Activated naive CD4-positive, alpha-beta T cell treated with anti-CD3 and anti-CD28 coated beads, Interleukin-2, amount 50 U/mL, for 24 hours (primary cell): Measurements from ENCODE around the gene PARP11.

ENCODE experiments used
- H3K27ac Mint-ChIP-seq: one replicate; pipeline ENCODE4 v1.8.0; 2021; ENCODE audit warnings: mild to moderate bottlenecking, mixed read lengths
- H3K27me3 Mint-ChIP-seq: one replicate; pipeline ENCODE4 v1.8.0; 2021; ENCODE audit warnings: mixed read lengths
- H3K36me3 Mint-ChIP-seq: one replicate; pipeline ENCODE4 v1.8.0; 2021; ENCODE audit warnings: mixed read lengths
- H3K4me1 Mint-ChIP-seq: one replicate; pipeline ENCODE4 v1.8.0; 2021; ENCODE audit warnings: mixed read lengths
- H3K4me3 Mint-ChIP-seq: one replicate; pipeline ENCODE4 v1.8.0; 2021; ENCODE audit warnings: mild to moderate bottlenecking, mixed read lengths
- H3K9me3 Mint-ChIP-seq: one replicate; pipeline ENCODE4 v1.8.0; 2021; ENCODE audit warnings: mixed read lengths

The PARP11 gene, protein sequence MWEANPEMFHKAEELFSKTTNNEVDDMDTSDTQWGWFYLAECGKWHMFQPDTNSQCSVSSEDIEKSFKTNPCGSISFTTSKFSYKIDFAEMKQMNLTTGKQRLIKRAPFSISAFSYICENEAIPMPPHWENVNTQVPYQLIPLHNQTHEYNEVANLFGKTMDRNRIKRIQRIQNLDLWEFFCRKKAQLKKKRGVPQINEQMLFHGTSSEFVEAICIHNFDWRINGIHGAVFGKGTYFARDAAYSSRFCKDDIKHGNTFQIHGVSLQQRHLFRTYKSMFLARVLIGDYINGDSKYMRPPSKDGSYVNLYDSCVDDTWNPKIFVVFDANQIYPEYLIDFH

DNA sequence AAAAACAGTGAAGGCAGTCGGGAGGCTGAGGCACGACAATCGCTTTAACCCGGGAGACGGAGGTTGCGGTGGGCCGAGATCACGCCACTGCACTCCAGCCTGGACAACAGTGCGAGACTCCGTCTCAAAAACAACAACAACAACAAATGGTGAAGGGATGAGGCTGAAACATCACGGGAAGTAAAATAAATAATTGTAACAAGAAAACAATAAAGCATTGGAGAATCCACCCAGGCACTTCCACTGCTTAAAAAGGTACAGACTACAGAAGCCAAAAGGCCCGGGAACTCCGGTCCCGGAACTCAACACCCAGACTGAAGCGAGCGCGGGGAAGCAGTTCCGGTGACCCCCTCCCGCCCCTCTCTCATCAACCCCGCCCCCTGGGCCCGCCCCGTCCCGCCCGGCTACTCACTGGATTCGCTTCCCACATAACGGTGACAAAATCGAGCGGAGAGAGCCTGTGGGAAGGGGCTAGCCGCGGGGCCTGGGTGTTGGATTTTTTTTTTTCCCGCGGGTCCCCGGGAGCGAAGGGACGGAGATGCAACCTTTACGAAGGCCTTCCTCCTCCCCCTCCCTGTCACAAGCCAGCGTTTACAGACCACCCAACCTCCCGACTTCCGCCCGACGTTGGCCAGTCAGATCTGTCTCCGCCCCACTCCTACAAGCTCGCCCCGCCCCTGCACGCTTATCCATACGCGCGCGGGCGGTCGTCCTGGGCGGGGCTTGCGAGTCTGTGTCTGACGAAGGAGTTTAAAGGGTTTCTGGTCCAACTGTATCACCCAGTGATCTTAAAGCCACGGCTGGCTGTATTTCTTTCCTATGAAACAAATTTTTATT, at the start of gene PARP11:
Gene PARP11, minus strand, starts transcription at position 600 of the 837 bp plus-strand sequence. Its CDS starts 170 bp downstream, at position 430.
- Mint-ChIP-seq H3K36me3 (peaks cover 10% of the 10 kb centered on the region), H3K9me3 (peaks cover 11% of the 10 kb centered on the region), H3K4me3 (peak within 1 kb of the TSS; percentile 99), H3K4me1 (peaks cover 48% of the 10 kb centered on the region), H3K27me3 (no peaks in the 10 kb centered on the region), H3K27ac (peak within 1 kb of the TSS; percentile 100)

DNA sequence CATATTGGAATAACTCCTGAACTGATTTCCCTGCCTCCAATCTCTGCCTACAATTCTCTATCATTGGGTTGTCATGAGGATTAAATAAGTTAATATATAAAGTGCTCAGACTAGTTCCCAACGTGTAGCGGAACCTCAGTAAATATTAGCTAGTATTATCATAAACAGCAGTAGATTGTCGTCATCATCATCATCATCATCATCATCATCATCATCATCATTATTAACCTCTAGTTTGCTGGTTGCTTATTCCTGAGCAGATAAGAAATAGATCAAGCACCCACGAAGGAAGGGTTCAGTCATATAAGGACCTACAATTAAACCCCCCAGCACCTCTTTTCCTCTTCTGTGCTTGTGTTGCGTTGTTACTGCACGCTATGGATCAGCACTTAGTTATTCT, 48.8 kb upstream of the PARP11 start:
- Mint-ChIP-seq H3K4me1 (peaks cover 37% of the 10 kb centered on the region), H3K36me3 (peaks cover 2% of the 10 kb centered on the region), H3K27ac (peak overlapping the region; percentile 24), H3K9me3 (no peaks in the 10 kb centered on the region), H3K4me3 (no peak overlapping the region), H3K27me3 (no peaks in the 10 kb centered on the region)

DNA sequence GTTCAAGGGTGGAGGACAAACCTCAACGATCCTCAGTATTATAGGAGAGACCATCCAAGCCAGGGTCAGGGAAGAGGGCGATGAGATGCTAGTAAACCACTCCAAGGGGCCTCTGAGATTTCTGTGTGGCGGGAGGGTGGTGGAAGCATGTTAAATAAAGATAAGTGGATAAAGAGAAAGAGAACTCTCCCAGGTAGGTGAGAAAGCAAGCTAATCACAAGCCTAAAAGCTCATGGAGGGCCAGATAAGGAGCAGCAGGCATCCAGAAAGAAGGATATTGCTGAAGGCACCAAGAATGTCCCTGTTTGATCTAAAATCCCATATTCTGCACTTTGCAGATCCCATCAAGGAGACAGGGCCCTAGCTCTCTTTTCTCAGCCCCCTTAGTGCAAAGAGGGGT, 48.3 kb upstream of the PARP11 start:
- no peak overlapping the region for H3K27ac Mint-ChIP-seq
- no peaks in the 10 kb centered on the region for H3K9me3 Mint-ChIP-seq
- H3K4me1 Mint-ChIP-seq: peaks cover 39% of the 10 kb centered on the region

DNA sequence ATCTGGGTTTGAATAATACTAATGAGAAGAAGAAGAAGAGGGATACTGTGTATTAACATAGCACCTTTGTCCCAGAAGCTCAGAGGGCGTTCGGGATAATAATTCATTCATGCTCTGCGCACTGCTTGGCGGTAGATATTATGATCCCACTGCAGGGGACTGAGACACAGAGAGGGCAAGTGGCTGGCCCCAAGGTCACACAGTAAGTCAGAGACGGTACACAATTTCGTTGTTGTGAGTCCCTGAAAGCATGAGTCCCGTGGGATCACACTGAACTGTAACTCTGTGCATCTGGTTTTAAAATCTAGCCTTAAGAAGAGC, 47.9 kb upstream of the PARP11 start:
- no peaks in the 10 kb centered on the region for H3K27me3 Mint-ChIP-seq
- H3K4me3 Mint-ChIP-seq: no peak overlapping the region
- peaks cover 42% of the 10 kb centered on the region for H3K4me1 Mint-ChIP-seq
- H3K27ac Mint-ChIP-seq: no peak overlapping the region
- H3K9me3 Mint-ChIP-seq: no peaks in the 10 kb centered on the region
- H3K36me3 Mint-ChIP-seq: peaks cover 1% of the 10 kb centered on the region

More for the DNA sequence above, 48.3 kb upstream of the PARP11 start:
- H3K36me3 Mint-ChIP-seq: peaks cover 2% of the 10 kb centered on the region
- H3K4me3 Mint-ChIP-seq: no peak overlapping the region
- H3K27me3 Mint-ChIP-seq: no peaks in the 10 kb centered on the region

DNA sequence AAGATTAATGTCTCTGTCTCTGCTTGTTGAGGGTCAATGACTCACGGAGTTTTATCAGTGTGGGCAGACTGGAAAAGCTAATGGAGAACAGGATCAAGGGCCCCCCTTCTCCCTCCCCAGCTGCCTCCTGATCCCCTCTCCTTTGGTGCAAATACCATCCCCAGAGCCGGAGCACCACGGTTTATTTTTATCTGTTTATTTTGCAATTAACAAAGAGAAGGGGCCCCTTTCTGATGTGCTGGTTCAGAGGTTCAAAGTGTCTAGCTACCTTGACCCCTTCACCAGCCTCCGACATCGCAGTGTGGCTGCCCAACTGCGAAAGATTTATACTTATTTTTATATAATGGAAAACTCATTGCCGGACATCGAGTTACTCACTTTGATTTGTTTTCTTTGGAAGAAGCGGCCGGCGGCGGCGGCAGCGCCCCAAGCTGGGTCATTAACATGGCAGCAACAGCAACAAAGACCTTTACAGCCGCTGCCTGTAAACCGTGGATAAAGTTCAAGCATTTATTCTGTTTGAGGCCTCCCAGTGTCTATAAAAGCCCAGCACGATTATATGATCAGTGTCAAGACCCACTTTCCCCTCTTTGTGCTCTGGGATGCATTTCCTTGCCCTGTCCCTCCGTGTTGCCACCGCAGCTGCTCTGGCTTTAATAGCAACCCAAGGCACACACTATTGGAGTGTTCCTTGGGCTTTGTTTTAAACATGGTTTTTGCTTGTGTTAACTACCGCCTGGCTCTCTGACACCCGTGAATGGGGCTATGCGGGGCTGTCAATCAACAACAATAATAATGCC, 47.4 kb upstream of the PARP11 start:
- no peaks in the 10 kb centered on the region for H3K27me3 Mint-ChIP-seq
- no peaks in the 10 kb centered on the region for H3K36me3 Mint-ChIP-seq
- H3K4me1 Mint-ChIP-seq: peaks cover 42% of the 10 kb centered on the region
- no peak overlapping the region for H3K27ac Mint-ChIP-seq
- no peaks in the 10 kb centered on the region for H3K9me3 Mint-ChIP-seq
- H3K4me3 Mint-ChIP-seq: no peak overlapping the region

DNA sequence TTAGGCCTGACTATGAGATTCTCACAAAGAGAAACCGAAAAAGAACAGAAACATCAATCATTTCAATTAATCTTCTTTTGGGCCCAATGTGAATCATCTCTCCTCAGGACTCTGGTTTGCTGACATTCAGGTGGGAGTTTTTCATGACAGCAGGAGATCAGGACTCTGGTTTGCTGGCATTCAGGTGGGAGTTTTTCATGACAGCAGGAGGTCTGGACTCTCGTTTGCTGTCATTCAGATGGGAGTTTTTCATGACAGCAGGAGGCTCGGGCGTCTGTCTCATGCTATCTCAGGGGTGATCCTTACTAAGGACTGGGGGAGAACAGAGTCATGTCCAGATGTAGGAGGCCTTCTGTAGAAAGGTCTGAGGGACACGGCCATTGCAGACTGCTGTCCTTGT, 40.1 kb upstream of the PARP11 start:
- H3K27ac Mint-ChIP-seq: peak overlapping the region; percentile 83

DNA sequence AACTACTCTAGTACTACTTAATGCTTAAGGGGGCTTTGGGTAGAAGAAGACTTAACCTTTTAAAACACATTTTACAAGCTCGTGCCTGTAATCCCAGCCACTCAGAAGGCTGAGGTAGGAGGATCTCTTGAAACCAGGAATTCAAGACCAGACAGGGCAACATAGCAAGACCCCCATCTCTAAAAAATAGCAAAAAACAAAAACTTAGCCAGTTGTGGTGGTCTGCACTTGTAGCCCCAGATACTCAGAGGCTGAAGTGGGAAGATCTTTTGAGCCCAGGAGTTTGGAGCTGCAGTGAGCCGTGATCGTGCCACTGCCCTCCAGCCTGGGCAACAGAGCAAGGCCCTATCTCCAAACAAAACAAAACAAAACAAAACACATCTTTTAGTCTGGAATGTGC, 39.7 kb upstream of the PARP11 start:
- Mint-ChIP-seq H3K4me1 (peaks cover 44% of the 10 kb centered on the region), H3K27ac (peak overlapping the region; percentile 83), H3K9me3 (peaks cover 11% of the 10 kb centered on the region), H3K27me3 (no peaks in the 10 kb centered on the region), H3K4me3 (no peak overlapping the region), H3K36me3 (peaks cover 19% of the 10 kb centered on the region)

More for the DNA sequence above, 40.1 kb upstream of the PARP11 start:
- Mint-ChIP-seq H3K36me3 (peaks cover 19% of the 10 kb centered on the region), H3K4me1 (peaks cover 40% of the 10 kb centered on the region), H3K9me3 (peaks cover 11% of the 10 kb centered on the region), H3K4me3 (no peak overlapping the region), H3K27me3 (no peaks in the 10 kb centered on the region)

DNA sequence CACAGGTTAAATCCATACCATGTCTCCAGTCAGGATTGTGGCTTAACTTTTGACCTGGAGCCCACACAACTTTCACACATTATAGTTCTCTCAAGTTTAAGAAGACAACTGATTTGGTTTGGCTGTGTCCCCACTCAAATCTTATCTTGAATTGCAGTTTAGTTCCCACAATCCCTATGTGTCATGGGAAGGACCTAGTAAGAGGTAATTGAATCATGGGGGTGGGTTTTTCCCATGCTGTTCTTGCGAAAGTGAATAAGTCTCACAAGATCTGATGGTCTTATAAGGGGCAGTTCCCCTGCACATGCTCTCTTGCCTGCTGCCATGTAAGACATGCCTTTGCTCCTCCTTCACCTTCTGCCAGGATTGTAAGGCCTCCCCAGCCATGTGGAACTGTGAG, 38.2 kb upstream of the PARP11 start:
- Mint-ChIP-seq H3K27ac (peak overlapping the region; percentile 71), H3K4me3 (no peak overlapping the region), H3K27me3 (no peaks in the 10 kb centered on the region)

DNA sequence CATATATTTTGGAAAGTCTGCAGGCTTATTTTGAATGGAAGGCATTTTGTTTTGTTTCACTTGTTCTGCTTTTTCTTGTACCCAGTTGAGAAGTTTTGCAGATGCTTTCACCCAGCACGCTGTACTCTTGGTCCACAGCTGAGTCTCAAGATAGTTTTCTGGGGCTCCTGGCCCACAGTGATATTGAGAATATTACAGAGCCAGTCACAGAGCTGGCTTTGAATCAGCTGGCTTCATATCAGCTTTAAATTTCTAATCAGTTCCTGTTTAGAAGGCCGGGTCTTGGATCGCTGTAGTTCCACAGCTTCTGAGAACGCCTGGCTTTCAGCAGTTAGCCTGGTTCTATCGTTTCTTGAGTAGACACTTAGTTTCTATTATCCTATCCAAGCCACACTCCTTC, 32.5 kb upstream of the PARP11 start:
- Mint-ChIP-seq H3K4me1 (peaks cover 61% of the 10 kb centered on the region), H3K4me3 (peak overlapping the region; percentile 83), H3K27me3 (no peaks in the 10 kb centered on the region), H3K27ac (peak overlapping the region; percentile 91), H3K36me3 (peaks cover 8% of the 10 kb centered on the region), H3K9me3 (no peaks in the 10 kb centered on the region)

More for the DNA sequence above, 38.2 kb upstream of the PARP11 start:
- Mint-ChIP-seq H3K4me1 (peaks cover 55% of the 10 kb centered on the region), H3K36me3 (peaks cover 19% of the 10 kb centered on the region), H3K9me3 (peaks cover 11% of the 10 kb centered on the region)

DNA sequence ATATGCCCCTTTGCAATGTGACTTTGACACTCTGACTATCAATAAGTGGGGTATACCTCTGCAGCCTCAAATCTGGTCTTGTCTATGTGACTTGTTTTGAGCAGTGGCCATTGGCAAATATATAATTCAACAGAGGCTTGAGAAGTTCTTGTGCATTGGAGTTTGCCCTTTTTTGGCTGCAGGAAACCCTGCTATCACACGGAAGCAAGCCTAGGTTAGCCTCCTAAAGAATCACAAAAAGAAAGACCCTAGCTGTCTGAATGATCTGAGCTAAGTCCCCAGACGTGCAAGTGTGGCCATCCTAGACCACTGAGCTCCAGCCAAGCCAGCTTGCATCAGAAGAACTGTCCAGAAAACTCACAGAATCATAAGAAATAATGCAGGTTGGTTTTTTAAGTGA, 31.8 kb upstream of the PARP11 start:
- Mint-ChIP-seq H3K27me3 (no peaks in the 10 kb centered on the region), H3K4me3 (peak overlapping the region; percentile 83), H3K27ac (peak overlapping the region; percentile 91), H3K9me3 (no peaks in the 10 kb centered on the region), H3K36me3 (peaks cover 5% of the 10 kb centered on the region), H3K4me1 (peaks cover 68% of the 10 kb centered on the region)

DNA sequence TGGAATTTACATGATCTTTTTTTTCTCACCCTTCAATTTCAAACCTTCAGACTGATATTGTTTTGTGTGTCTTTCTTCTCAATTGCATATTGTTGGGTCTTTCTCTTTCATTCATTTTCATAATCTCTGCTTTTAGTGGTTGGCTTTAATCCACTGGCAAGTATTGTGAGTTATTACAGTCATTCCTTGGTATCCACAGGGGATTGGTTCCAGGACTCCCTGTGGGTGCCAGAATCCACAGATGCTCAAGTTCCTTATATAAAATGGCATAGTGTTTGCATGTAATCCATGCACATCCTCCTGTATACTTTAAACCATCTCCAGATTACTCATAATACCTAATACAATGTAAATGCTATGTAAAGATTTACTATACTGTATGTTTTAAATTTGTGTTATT, 29.7 kb upstream of the PARP11 start:
- Mint-ChIP-seq H3K4me3 (no peak overlapping the region), H3K36me3 (peaks cover 2% of the 10 kb centered on the region), H3K4me1 (peaks cover 78% of the 10 kb centered on the region), H3K27ac (peak overlapping the region; percentile 66), H3K9me3 (no peaks in the 10 kb centered on the region), H3K27me3 (no peaks in the 10 kb centered on the region)

DNA sequence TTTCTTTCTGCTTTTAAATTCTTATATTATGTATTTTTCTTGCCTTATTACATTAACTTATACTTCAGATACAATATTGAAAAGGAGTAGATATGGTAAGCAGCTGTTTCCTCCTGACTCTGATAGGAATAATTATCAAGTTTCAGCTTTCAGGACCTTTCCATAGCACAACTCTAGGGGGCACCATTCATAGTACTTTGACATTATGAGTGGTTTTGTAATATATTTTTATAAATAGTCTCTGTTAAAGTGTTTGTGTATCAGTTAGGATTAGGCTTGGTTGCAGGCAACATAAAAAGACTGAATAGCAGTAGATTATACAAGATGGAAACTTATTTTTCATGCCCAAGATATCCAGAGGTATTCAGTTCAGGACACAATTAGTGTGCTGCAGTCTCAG, 27.9 kb upstream of the PARP11 start:
- Mint-ChIP-seq H3K4me3 (no peak overlapping the region), H3K27me3 (no peaks in the 10 kb centered on the region), H3K27ac (no peak overlapping the region), H3K4me1 (peaks cover 79% of the 10 kb centered on the region), H3K9me3 (no peaks in the 10 kb centered on the region), H3K36me3 (peaks cover 2% of the 10 kb centered on the region)

DNA sequence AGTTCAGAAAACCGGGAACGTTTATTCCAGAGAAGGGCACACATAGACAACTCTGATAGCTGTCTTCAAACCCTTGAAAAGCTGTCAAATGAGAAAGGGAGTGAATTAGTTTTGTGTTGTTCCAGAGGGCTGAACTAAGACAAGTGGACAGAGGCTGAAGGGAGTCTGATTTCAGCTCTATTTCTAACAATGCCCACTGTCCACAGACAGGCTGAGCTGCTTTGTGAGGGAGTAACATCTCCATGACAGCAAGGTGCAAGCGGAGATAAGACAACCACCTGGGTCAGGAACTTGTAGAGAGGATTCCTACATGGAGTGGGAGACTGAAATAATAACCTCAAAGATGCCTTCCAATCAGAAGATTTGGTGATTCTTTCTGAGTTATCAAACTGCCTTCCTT, 25.6 kb upstream of the PARP11 start:
- Mint-ChIP-seq H3K27ac (peak overlapping the region; percentile 82), H3K27me3 (no peaks in the 10 kb centered on the region), H3K4me3 (no peak overlapping the region), H3K36me3 (peaks cover 2% of the 10 kb centered on the region), H3K9me3 (no peaks in the 10 kb centered on the region), H3K4me1 (peaks cover 60% of the 10 kb centered on the region)

DNA sequence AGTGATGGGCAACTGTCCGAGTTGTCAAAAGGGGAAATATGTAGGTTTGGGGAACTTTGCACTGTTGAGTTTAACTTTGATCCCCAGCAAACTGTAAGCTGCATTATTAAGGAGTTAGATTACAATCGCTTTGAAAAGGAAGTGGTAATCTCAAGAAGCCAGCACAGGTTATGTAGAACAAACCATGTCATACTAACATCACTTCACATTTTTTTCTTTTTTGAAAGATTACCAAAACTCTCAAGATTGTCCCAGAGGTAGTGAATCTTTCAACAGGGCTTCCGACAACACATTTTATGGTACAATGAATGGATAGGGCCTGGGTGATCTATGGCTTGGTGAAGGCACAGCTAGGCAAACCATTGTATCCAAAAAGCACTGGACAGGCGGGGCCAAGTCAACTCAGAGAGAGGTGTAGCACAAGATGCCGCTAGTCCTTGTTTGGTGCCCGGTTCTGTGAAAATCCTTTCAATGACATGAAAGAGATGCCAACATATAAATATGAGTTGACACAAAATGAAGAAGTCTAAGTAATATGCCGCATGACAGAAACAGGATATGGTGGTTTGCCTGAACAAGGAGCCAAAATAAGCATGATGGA, 24.3 kb upstream of the PARP11 start:
- Mint-ChIP-seq H3K9me3 (no peaks in the 10 kb centered on the region), H3K27ac (peak overlapping the region; percentile 95), H3K36me3 (no peaks in the 10 kb centered on the region), H3K4me1 (peaks cover 50% of the 10 kb centered on the region), H3K4me3 (peak overlapping the region; percentile 53), H3K27me3 (no peaks in the 10 kb centered on the region)

DNA sequence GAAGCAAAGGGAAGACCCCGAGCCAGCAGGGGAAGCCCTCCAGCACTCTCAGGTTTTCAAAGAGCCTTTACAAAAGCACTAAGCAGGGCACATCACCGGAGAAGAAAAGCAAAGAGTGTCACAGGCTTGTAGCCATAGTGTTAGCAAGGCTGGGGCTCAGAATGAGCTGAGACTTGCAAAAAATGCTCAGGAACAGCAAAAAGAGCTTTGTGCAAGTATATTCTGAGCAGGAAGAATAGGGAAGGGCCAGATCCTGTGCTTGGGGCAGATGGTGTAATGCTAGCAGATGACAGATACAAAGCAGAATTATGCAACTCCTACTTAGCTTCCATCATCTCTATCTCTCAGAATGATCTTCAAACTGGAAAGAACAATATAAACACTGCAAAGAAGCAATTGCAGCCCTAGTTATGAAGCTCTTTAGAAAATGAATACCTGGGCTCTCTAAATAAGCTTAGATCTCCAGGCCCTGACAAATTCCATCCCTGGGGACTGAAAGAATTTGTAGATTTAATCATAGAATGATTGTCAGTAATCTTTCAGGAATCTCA, 23.7 kb upstream of the PARP11 start:
- H3K4me1 Mint-ChIP-seq: peaks cover 49% of the 10 kb centered on the region

More for the DNA sequence above, 23.7 kb upstream of the PARP11 start:
- no peaks in the 10 kb centered on the region for H3K36me3 Mint-ChIP-seq
- H3K4me3 Mint-ChIP-seq: peak overlapping the region; percentile 53
- H3K27ac Mint-ChIP-seq: peak overlapping the region; percentile 95
- no peaks in the 10 kb centered on the region for H3K27me3 Mint-ChIP-seq
- H3K9me3 Mint-ChIP-seq: no peaks in the 10 kb centered on the region
